Measurements from ENCODE around the gene PSMD11. TPM values are rescaled to one million over a fixed set of nuclear protein-coding genes. Genes with fewer than 3 reads are reported as not detected.

The PSMD11 gene
- total RNA-seq, 1 donor from 2014 or later: 107 TPM

- DNase-seq (ENCODE audit: low read depth): no peak
- no peak for TF ChIP-seq CTCF (IDR thresholded peaks at IDR 0.05; ENCODE audit: insufficient read depth, low read length, poor library complexity, severe bottlenecking)
- Histone ChIP-seq H3K36me3 (ENCODE audit: control insufficient read depth, insufficient read depth, low read length) (no peaks in the 10 kb centered on the region), H3K4me3 (ENCODE audit: low read depth, low read length) (no peak overlapping the region), H3K27me3 (ENCODE audit: control insufficient read depth, insufficient read depth, low read length) (no peaks in the 10 kb centered on the region)
These were observed 43.9 kb downstream of the PSMD11 start for GRCh38 chr17:32488177-32488542.

DNA sequence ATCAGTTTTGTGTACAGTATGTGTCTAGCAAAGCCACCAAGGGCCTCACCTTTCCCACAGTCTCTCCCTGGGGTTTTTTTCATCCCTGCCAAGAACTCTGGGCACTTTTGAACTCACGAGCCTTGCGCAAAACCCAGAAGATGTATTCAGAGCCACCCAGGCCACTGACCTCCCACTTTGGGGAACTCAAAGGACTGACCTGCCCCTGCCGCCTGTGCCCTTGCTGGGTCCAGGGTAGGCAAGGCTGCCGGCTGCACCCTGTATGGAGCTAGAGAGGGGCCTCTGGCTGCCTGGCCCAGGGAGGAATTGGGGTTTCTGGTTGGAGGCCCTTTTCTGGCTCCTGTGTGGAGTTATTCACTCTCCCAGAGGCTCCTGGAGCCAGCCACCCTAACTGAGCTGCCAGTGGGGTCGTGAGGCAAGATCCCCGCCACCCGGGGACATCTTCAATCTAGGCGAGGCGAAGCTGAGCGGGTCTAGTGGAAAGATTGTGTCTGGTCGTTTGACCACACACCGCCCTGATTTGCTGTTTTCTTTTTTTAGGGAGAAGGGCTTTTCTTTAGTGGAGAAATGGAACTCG is 44.4 kb downstream of the PSMD11 start:
- H3K4me3 ChIP-seq (ENCODE audit: low read depth, low read length): no peak overlapping the region
- no peak for DNase-seq (ENCODE audit: low read depth)
- no peak for TF ChIP-seq CTCF (IDR thresholded peaks at IDR 0.05; ENCODE audit: insufficient read depth, low read length, poor library complexity, severe bottlenecking)

DNA sequence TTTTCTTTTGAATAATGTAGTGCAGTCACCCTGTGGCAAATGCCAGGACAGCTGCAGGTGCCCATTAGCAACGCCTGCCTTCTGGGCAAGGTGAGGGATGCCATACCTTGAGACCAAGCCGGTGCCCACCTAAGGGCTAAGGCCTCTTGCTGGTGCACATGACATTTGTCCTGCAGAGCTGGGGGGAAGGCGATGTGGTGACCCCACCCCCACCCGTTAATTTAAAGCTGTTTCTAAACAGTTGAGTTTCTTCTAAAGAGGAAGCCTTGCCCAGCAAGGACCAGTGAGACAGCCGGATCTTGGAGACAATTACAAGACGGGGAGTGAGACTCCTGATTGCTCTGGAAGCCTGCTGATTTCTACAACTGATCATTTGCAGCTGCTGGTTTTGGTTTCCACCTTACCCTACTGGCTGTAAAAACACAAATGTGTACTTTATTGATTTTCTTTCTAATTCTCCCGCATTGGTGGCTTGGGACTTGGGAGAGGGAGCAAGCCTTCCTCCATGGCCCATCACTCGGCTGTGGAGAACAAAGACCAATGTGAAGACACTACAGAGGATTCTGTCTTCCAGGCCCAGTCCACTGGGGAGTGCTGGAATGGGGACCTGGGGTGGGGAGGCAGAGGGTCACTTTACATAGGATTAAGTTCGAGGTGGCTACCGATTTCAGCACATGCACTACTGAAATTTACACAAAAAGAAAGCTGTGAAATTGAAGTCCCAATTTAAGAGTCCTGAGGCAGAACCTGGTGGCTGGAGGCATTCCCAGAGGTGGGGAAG is 45.2 kb downstream of the PSMD11 start:
- no peaks in the 10 kb centered on the region for H3K36me3 ChIP-seq (ENCODE audit: control insufficient read depth, insufficient read depth, low read length)
- H3K4me3 ChIP-seq (ENCODE audit: low read depth, low read length): no peak overlapping the region
- TF ChIP-seq CTCF (IDR thresholded peaks at IDR 0.05; ENCODE audit: insufficient read depth, low read length, poor library complexity, severe bottlenecking): no peak
- no peak for DNase-seq (ENCODE audit: low read depth)
- no peaks in the 10 kb centered on the region for H3K27me3 ChIP-seq (ENCODE audit: control insufficient read depth, insufficient read depth, low read length)

More for the DNA sequence above, 44.4 kb downstream of the PSMD11 start:
- no peaks in the 10 kb centered on the region for H3K36me3 ChIP-seq (ENCODE audit: control insufficient read depth, insufficient read depth, low read length)
- no peaks in the 10 kb centered on the region for H3K27me3 ChIP-seq (ENCODE audit: control insufficient read depth, insufficient read depth, low read length)

- Histone ChIP-seq H3K36me3 (ENCODE audit: control insufficient read depth, insufficient read depth, low read length) (no peaks in the 10 kb centered on the region), H3K4me3 (ENCODE audit: low read depth, low read length) (no peak overlapping the region), H3K27me3 (ENCODE audit: control insufficient read depth, insufficient read depth, low read length) (no peaks in the 10 kb centered on the region)
- DNase-seq (ENCODE audit: low read depth): no peak
- no peak for TF ChIP-seq CTCF (IDR thresholded peaks at IDR 0.05; ENCODE audit: insufficient read depth, low read length, poor library complexity, severe bottlenecking)
These were observed 45.8 kb downstream of the PSMD11 start for GRCh38 chr17:32490101-32490482.

DNA sequence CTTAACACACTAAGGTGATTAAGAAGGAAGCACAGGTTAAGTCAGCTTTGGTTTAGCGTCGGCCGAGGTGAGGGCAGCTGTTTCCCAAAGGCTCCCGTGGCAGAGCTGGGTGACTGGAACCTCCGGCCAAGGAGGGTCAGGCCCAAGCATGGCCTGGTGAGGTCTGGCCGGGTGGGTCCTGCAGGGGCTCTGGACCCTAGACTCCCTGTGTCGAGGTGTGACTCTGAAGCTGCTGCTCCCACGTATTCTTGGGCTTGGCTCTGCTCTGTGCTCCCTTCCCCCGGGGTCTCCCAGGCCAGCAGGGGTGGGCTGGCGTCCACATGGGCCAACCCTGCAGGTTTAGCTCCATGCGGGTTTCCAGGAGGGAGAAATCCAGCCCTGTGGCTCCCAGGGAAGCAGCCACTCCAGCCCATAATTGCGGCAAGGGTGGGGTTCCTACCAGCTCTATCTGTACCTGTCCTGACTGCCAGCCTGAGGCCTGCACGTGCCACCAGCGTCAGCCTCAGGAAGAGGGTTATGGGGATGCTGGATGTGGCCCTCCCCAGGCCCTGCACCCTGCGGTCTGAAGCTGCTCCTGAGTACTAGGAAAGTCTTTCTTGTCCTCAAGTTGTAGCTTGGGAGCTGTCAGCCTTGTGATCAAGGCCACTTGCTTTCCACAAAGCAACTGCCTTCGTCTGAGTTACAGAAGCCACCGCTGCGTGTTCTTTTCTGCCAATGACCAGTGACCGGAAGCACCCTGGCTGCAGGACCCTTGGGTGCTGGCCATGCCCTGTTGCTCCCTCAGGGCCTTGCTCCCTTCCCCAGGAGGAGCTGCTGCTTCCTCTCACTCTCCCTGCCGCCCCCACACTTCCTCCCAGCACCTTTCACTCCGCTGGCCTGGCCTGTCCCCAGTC is 47.3 kb downstream of the PSMD11 start:
- TF ChIP-seq CTCF (IDR thresholded peaks at IDR 0.05; ENCODE audit: insufficient read depth, low read length, poor library complexity, severe bottlenecking): no peak
- H3K36me3 ChIP-seq (ENCODE audit: control insufficient read depth, insufficient read depth, low read length): no peaks in the 10 kb centered on the region
- H3K27me3 ChIP-seq (ENCODE audit: control insufficient read depth, insufficient read depth, low read length): no peaks in the 10 kb centered on the region
- no peak for DNase-seq (ENCODE audit: low read depth)
- H3K4me3 ChIP-seq (ENCODE audit: low read depth, low read length): no peak overlapping the region
